NCI-H1694 treated with DMSO at 0.1 percent for 48 hours (cell line): ENCODE data around the gene ZRANB1.

ENCODE experiments used
- DNase-seq: peaks from one replicate; lab custom pipeline; 2025; lab: John Stamatoyannopoulos, UW

ZRANB1 gene

GRCh38 chr10:125018576-125019143 lies 76.7 kb downstream of the ZRANB1 start:
- DNase-seq, result no peak

GRCh38 chr10:125020386-125020785 lies 78.5 kb downstream of the ZRANB1 start:
- DNase-seq, result no peak

- no peak for DNase-seq
These were observed 78.9 kb downstream of the ZRANB1 start for GRCh38 chr10:125020871-125021270.

- no peak for DNase-seq
These were observed 79.9 kb downstream of the ZRANB1 start for GRCh38 chr10:125021686-125022344.

GRCh38 chr10:125022671-125023070 lies 80.7 kb downstream of the ZRANB1 start:
- DNase-seq, result no peak

GRCh38 chr10:125023255-125023654 lies 81.3 kb downstream of the ZRANB1 start:
- DNase-seq, result no peak

GRCh38 chr10:125023862-125024496 lies 82.1 kb downstream of the ZRANB1 start:
- no peak for DNase-seq

- DNase-seq, result no peak
These were observed 82.7 kb downstream of the ZRANB1 start for GRCh38 chr10:125024497-125025234.

GRCh38 chr10:125025341-125025740 lies 83.4 kb downstream of the ZRANB1 start:
- no peak for DNase-seq

- DNase-seq, result no peak
These were observed 84.4 kb downstream of the ZRANB1 start for GRCh38 chr10:125026036-125026931.

GRCh38 chr10:125026974-125027735 lies 85.2 kb downstream of the ZRANB1 start:
- no peak for DNase-seq

- no peak for DNase-seq
These were observed 86.2 kb downstream of the ZRANB1 start for GRCh38 chr10:125027871-125028869.

- DNase-seq, result no peak
These were observed 87.8 kb downstream of the ZRANB1 start for GRCh38 chr10:125029584-125030242.

GRCh38 chr10:125030567-125031197 lies 88.8 kb downstream of the ZRANB1 start:
- DNase-seq, result no peak

GRCh38 chr10:125032474-125033020 lies 90.6 kb downstream of the ZRANB1 start:
- DNase-seq, result no peak

GRCh38 chr10:125033146-125033924 lies 91.4 kb downstream of the ZRANB1 start:
- DNase-seq, result no peak

- no peak for DNase-seq
These were observed 92.8 kb downstream of the ZRANB1 start for GRCh38 chr10:125034675-125035074.

GRCh38 chr10:125035136-125035535 lies 93.2 kb downstream of the ZRANB1 start:
- DNase-seq, result no peak
